ENCODE data around the gene RGMB. TPM values are rescaled to one million over a fixed set of nuclear protein-coding genes. Genes with fewer than 3 reads are reported as not detected.
A peak's percentile ranks its signal among the peaks of the same experiment; 100 is the strongest.

Gene RGMB, protein sequence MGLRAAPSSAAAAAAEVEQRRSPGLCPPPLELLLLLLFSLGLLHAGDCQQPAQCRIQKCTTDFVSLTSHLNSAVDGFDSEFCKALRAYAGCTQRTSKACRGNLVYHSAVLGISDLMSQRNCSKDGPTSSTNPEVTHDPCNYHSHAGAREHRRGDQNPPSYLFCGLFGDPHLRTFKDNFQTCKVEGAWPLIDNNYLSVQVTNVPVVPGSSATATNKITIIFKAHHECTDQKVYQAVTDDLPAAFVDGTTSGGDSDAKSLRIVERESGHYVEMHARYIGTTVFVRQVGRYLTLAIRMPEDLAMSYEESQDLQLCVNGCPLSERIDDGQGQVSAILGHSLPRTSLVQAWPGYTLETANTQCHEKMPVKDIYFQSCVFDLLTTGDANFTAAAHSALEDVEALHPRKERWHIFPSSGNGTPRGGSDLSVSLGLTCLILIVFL
- total RNA-seq, result 98.3 and 99.4 TPM in 2 replicates
- long read RNA-seq, partial matches to known transcripts, result 2 of 27 reads
- long read RNA-seq, other reads (novel, unspliced or antisense), result 25 of 27 reads

DNA sequence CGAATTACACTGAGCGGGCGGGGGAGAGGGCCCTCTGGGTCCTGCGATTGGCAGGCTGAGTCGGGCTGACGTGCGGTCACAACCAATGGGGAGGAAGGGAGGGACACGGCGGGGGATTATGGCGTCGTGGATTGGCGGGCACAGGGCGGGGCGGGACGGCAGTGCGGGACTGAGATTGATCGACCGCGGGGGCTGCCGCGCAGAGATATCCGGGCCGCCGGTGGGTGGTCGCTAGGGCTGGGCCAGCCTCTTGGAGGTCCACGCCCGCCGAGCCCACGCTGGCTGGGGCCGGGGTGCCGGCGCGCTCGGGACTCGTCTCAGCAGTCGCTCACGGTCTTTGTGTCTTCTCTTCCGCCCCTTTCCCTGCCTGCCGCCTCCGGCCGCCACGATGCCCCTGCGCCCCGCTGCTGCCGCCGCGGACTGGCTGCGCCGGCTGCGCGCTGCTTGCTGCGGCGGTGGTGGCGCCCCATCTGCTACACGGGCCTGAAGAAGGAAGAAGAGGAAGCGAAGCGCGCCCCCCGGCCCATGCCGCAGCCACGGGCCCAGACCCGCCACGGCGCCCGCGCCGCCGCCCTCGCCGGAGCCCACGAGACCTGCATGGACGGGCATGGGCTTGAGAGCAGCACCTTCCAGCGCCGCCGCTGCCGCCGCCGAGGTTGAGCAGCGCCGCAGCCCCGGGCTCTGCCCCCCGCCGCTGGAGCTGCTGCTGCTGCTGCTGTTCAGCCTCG lies at the start of gene RGMB:
RGMB (plus strand) TSS at position 200 of the 728 bp plus-strand sequence; CDS start at position 608, 408 bp downstream.
- Mint-ChIP-seq H3K4me3 (peak within 1 kb of the TSS; percentile 98), H3K9me3 (no peaks in the 10 kb centered on the region), H3K36me3 (ENCODE audit: low read depth) (peaks cover 42% of the 10 kb centered on the region), H3K27ac (ENCODE audit: unreplicated experiment) (peak within 1 kb of the TSS; percentile 98), H3K27me3 (ENCODE audit: low read depth) (peaks cover 12% of the 10 kb centered on the region), H3K4me1 (peaks cover 63% of the 10 kb centered on the region)
- DNase-seq (ENCODE audit: low read depth, low spot score), result peak; percentile 96
- TF ChIP-seq, protein P1, sequence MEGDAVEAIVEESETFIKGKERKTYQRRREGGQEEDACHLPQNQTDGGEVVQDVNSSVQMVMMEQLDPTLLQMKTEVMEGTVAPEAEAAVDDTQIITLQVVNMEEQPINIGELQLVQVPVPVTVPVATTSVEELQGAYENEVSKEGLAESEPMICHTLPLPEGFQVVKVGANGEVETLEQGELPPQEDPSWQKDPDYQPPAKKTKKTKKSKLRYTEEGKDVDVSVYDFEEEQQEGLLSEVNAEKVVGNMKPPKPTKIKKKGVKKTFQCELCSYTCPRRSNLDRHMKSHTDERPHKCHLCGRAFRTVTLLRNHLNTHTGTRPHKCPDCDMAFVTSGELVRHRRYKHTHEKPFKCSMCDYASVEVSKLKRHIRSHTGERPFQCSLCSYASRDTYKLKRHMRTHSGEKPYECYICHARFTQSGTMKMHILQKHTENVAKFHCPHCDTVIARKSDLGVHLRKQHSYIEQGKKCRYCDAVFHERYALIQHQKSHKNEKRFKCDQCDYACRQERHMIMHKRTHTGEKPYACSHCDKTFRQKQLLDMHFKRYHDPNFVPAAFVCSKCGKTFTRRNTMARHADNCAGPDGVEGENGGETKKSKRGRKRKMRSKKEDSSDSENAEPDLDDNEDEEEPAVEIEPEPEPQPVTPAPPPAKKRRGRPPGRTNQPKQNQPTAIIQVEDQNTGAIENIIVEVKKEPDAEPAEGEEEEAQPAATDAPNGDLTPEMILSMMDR (conservative IDR thresholded peaks at IDR 0.05), result peak; percentile 8

DNA sequence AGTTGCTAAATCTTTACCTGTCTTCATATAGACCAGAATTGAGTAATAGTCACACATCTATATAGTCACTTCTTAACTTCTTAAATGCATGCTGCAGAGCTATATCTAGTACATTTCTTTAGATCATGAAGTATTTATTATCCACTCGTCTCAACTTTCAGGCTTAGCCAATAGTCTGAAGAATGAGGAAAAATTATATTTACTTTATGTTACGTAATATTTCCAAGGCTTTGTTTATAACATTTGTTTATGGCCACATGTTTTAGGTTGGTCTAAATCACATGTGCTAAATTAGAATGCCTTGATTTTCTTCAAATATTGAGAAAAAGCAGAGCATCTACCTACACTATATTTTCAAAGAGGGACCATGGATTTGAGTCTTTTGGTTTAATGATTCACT lies 47.2 kb upstream of the RGMB start:
- Mint-ChIP-seq H3K27ac (ENCODE audit: unreplicated experiment) (no peak overlapping the region), H3K27me3 (ENCODE audit: low read depth) (no peaks in the 10 kb centered on the region), H3K4me3 (no peak overlapping the region), H3K36me3 (ENCODE audit: low read depth) (no peaks in the 10 kb centered on the region), H3K4me1 (peaks cover 4% of the 10 kb centered on the region), H3K9me3 (peaks cover 2% of the 10 kb centered on the region)
- TF ChIP-seq, protein P1 (conservative IDR thresholded peaks at IDR 0.05), result no peak
- DNase-seq (ENCODE audit: low read depth, low spot score), result no peak

DNA sequence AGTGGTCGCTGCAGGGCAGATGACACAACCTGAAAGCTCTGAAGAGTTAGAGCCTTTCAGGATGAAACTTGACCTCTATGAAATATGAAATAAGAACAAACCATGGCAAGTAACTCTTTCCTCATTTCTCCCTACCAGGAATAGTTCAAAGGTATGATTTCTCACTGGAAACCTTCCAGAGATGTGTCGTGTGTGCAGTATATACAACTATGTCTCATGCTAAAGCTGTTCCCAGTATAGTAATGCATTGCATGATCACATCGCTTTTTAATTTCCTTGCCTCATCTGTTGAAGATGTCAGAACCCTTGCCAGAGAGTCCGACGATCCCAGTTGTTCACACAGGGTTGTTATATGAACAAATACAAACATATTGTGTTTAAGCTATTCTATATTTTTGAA lies 45.8 kb upstream of the RGMB start:
- TF ChIP-seq, protein P1 (conservative IDR thresholded peaks at IDR 0.05), result no peak
- Mint-ChIP-seq H3K27ac (ENCODE audit: unreplicated experiment) (no peak overlapping the region), H3K9me3 (no peaks in the 10 kb centered on the region), H3K27me3 (ENCODE audit: low read depth) (no peaks in the 10 kb centered on the region), H3K4me3 (no peak overlapping the region), H3K36me3 (ENCODE audit: low read depth) (no peaks in the 10 kb centered on the region), H3K4me1 (no peaks in the 10 kb centered on the region)
- no peak for DNase-seq (ENCODE audit: low read depth, low spot score)

DNA sequence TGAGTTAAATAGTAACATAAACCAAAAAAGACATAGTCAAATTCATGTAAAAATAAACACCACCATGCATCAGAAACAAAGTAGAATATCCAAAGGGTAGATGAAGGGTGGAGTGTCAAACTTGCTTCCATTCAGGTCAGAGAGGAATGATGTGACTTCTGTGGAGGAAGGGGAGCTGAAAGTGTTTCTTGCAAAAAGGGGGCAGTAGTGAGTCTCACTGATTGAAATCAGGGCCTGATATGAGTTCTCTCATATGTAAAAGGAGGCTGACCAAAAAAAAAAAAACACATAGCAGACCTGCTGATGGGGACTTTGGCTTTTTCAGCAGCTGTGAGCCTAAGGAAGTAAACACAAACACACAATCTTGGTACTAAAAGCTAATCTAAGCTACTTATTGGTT lies 38.8 kb upstream of the RGMB start:
- no peak overlapping the region for H3K27ac Mint-ChIP-seq (ENCODE audit: unreplicated experiment)
- no peak for DNase-seq (ENCODE audit: low read depth, low spot score)
- H3K4me3 Mint-ChIP-seq, result no peak overlapping the region
- H3K36me3 Mint-ChIP-seq (ENCODE audit: low read depth), result peaks cover 9% of the 10 kb centered on the region
- no peaks in the 10 kb centered on the region for H3K27me3 Mint-ChIP-seq (ENCODE audit: low read depth)
- TF ChIP-seq, protein P1 (conservative IDR thresholded peaks at IDR 0.05), result no peak
- H3K9me3 Mint-ChIP-seq, result peaks cover 7% of the 10 kb centered on the region
- no peaks in the 10 kb centered on the region for H3K4me1 Mint-ChIP-seq

DNA sequence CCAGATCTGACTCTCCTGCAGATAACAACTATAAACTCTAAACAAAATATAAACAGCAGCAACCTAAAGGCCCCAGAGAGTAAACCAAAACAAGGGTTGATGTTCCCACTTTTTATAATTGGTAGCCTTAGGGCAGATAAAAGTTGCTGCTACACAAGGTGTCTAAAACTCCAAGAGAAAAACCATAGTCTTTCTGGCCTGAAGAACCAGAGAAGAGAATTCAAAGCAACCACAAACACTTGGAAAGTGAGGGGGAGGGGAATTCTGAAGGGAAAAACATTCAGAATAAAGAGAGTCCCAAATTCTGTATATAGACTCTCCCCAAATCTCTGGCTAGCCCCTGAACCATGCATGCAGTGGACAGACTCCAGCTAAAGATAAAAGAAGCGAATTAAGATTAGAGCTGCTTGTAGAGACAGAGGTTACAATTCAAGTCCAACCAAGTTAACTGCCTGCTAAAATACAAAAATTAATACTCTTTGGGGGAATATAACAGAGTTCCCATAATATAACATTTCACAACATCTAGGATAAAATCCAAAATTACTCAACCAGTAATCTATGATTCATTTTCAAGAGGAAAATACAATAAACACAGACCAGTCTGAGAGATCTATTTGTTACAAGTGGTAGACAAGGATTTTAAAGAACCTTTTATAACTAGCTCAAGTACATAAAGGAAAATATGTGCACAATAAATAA lies 37.5 kb upstream of the RGMB start:
- H3K27me3 Mint-ChIP-seq (ENCODE audit: low read depth), result no peaks in the 10 kb centered on the region
- no peak overlapping the region for H3K4me3 Mint-ChIP-seq
- no peaks in the 10 kb centered on the region for H3K4me1 Mint-ChIP-seq
- TF ChIP-seq, protein P1 (conservative IDR thresholded peaks at IDR 0.05), result no peak
- no peak for DNase-seq (ENCODE audit: low read depth, low spot score)
- peaks cover 7% of the 10 kb centered on the region for H3K9me3 Mint-ChIP-seq
- H3K36me3 Mint-ChIP-seq (ENCODE audit: low read depth), result peaks cover 9% of the 10 kb centered on the region
- H3K27ac Mint-ChIP-seq (ENCODE audit: unreplicated experiment), result no peak overlapping the region

Measured in neural crest cell (in vitro differentiated cells).